ENCODE results near the gene ARIH2. TPM values are rescaled to one million over a fixed set of nuclear protein-coding genes. Genes with fewer than 3 reads are reported as not detected.

ARIH2 gene
- total and polyA plus RNA-seq, 2 of the 4 experiments (the other 2 are of a cell fraction) = 62.3 to 93.7 TPM

GRCh38 chr3:49013738-49014660 lies 95.4 kb downstream of the ARIH2 start:
- Histone ChIP-seq H3K14ac (replicated peaks; ENCODE audit: low read depth, low read length) (no peak overlapping the region), H2BK20ac (ENCODE audit: low read depth, low read length) (no peak overlapping the region), H4K5ac (ENCODE audit: low read depth, low read length) (no peak overlapping the region), H2BK5ac (ENCODE audit: low read depth, low read length, poor library complexity, severe bottlenecking) (no peak overlapping the region), H3K9ac (ENCODE audit: low read depth, low read length) (no peak overlapping the region), H3K23ac (ENCODE audit: low read depth, low read length) (no peak overlapping the region), H3K4me3 (ENCODE audit: insufficient read depth, low read depth, low read length) (no peak overlapping the region), H3K27me3 (ENCODE audit: control insufficient read depth, insufficient read depth, low read length) (no peaks in the 10 kb centered on the region), H2AFZ (replicated peaks; ENCODE audit: low read length, poor library complexity) (peak overlapping the region; percentile 49), H3K36me3 (ENCODE audit: control insufficient read depth, insufficient read depth, low read length) (peaks cover 53% of the 10 kb centered on the region), H2AK9ac (replicated peaks; ENCODE audit: low read depth, low read length, poor library complexity) (peak overlapping the region; percentile 45), H3K4me1 (ENCODE audit: control insufficient read depth, insufficient read depth, low read length) (peaks cover 9% of the 10 kb centered on the region), H3K79me1 (ENCODE audit: low read depth in 1 of 2, low read length in 2 of 2) (peaks cover 12 to 83% of the 10 kb centered on the region in 2 experiments; a peak in 3 of 4 replicates), H3K18ac (ENCODE audit: low read depth, low read length) (no peak overlapping the region), H3K27ac (ENCODE audit: insufficient read depth, low read length) (no peak overlapping the region), H3K56ac (ENCODE audit: extremely low read depth, insufficient read depth, low read length) (no peak overlapping the region), H3K4me2 (ENCODE audit: low read depth, low read length) (no peak overlapping the region), H4K91ac (ENCODE audit: insufficient read depth, low read depth, low read length) (no peak overlapping the region), H3K4ac (ENCODE audit: low read depth, low read length) (no peak overlapping the region), H2BK15ac (ENCODE audit: low read depth, low read length) (no peak overlapping the region), H3K9me1 (ENCODE audit: insufficient read depth, low read length) (peaks cover 14% of the 10 kb centered on the region), H4K8ac (ENCODE audit: low read depth in 2 of 2, low read length in 2 of 2) (no peak overlapping the region), H4K20me1 (ENCODE audit: insufficient read depth, low read length) (peaks cover 48% of the 10 kb centered on the region), H2AK5ac (ENCODE audit: low read depth, low read length) (no peak overlapping the region), H3K9me3 (ENCODE audit: control insufficient read depth, insufficient read depth, low read length) (no peaks in the 10 kb centered on the region), H2BK120ac (ENCODE audit: low read depth, low read length) (no peak overlapping the region)
- TF ChIP-seq RAD21 (IDR thresholded peaks at IDR 0.05; ENCODE audit: low read length) (peak; percentile 48), POLR2A (IDR thresholded peaks at IDR 0.05; ENCODE audit: low read depth, low read length) (no peak; the same call in 1 of the 2 replicates), CEBPB (IDR thresholded peaks at IDR 0.05; ENCODE audit: low read depth, low read length) (no peak), RFX5 (IDR thresholded peaks at IDR 0.05; ENCODE audit: low read depth, low read length) (no peak), SMC3 (IDR thresholded peaks at IDR 0.05; ENCODE audit: low read depth, low read length) (peak; percentile 49), CTCF (conservative IDR thresholded peaks at IDR 0.05; ENCODE audit: low read depth, low read length) (peak; percentile 47), NFE2L2 (IDR thresholded peaks at IDR 0.05; ENCODE audit: low read depth, low read length) (no peak), USF2 (IDR thresholded peaks at IDR 0.05; ENCODE audit: low read depth, low read length) (no peak), MXI1 (IDR thresholded peaks at IDR 0.05; ENCODE audit: borderline replicate concordance, low read depth, low read length) (no peak)
- dilution Hi-C loops (cut with HindIII; ENCODE audit: low sequenced_read_pairs, unreplicated experiment) (no loop called here), intact Hi-C loops (cut with micrococcal nuclease) (no loop called here), in situ Hi-C loops (cut with MboI; ENCODE audit: low sequenced_read_pairs) (no loop called here)
- WGBS, 2 experiments (ENCODE audit: extremely low coverage in 2 of 2, insufficient read length in 1 of 2) = 97% methylated on average over 11 of the region's 24 CpGs; no CpG with 5 or more reads in 1 of the 2 experiments
- DNase-seq (no peak), ATAC-seq (ENCODE audit: low read depth) (no peak)
- BruUV-seq (replicated peaks) = no TSS peak
- ChIA-PET CTCF (interaction anchor here (0.5 kb wide), 1 partner anchor 361 kb away, joined by 6 read pairs; no protein-coding TSS in a partner anchor), POLR2A (ENCODE audit: unreplicated experiment) (no interaction called here)

All from IMR-90 (cell line).